Smooth muscle cell (in vitro differentiated cells): ENCODE data around the gene CCDC51. TPM values are rescaled to one million over a fixed set of nuclear protein-coding genes. Genes with fewer than 3 reads are reported as not detected.

Experiments used
- DNase-seq: peaks from one replicate; lab custom pipeline; 2025; ENCODE audit not compliant: unreplicated experiment; lab: John Stamatoyannopoulos, UW
- H2AFZ ChIP-seq: fragments of 200-600 bp; sonication (generic); 2 replicates; pipeline ENCODE4 v1.6.0; 2016; ENCODE audit warnings: antibody characterized with exemption, low read depth, mild to moderate bottlenecking
- H3F3A ChIP-seq: fragments of 200-600 bp; sonication (generic); 2 replicates; pipeline ENCODE4 v1.6.0; 2017; ENCODE audit warnings: antibody characterized with exemption, low read depth
- H3K27ac ChIP-seq: fragments of 200-600 bp; sonication (generic); 2 replicates; pipeline ENCODE4 v1.5.1; 2016; ENCODE audit warnings: low read depth, mild to moderate bottlenecking
- H3K27me3 ChIP-seq: fragments of 200-600 bp; sonication (generic); 2 replicates; pipeline ENCODE4 v1.6.1; 2016; ENCODE audit warnings: low read depth, mild to moderate bottlenecking
- H3K36me3 ChIP-seq: fragments of 200-600 bp; sonication (generic); 2 replicates; pipeline ENCODE4 v1.5.1; 2016; ENCODE audit warnings: low read depth
- H3K4me1 ChIP-seq: fragments of 200-600 bp; sonication (generic); 2 replicates; pipeline ENCODE4 v1.5.1; 2016; ENCODE audit warnings: low read depth
- H3K4me2 ChIP-seq: fragments of 200-600 bp; sonication (generic); 2 replicates; pipeline ENCODE4 v1.6.0; 2016; ENCODE audit warnings: mild to moderate bottlenecking
- H3K4me3 ChIP-seq: fragments of 200-600 bp; sonication (generic); 2 replicates; pipeline ENCODE4 v1.5.1; 2016; ENCODE audit warnings: mild to moderate bottlenecking
- H3K79me2 ChIP-seq: fragments of 200-600 bp; sonication (generic); 2 replicates; pipeline ENCODE4 v1.6.0; 2016; ENCODE audit warnings: low read depth, mild to moderate bottlenecking
- H3K9ac ChIP-seq: fragments of 200-600 bp; sonication (generic); 2 replicates; pipeline ENCODE4 v1.6.0; 2016; ENCODE audit warnings: low read depth
- H3K9me3 ChIP-seq: fragments of 200-600 bp; sonication (generic); replicated peaks from 2 replicates; pipeline ENCODE4 v1.5.1; 2016; ENCODE audit warnings: low read depth
- H4K20me1 ChIP-seq: fragments of 200-600 bp; sonication (generic); 2 replicates; pipeline ENCODE4 v1.6.0; 2016; ENCODE audit warnings: low read depth
- CTCF ChIP-seq: fragments of 200-600 bp; sonication (generic); IDR thresholded peaks from 2 replicates; pipeline ENCODE4 v1.5.1; 2017; ENCODE audit warnings: borderline replicate concordance, mild to moderate bottlenecking, antibody characterized with exemption; ENCODE audit not compliant: insufficient read depth, poor library complexity, severe bottlenecking
- WGBS: methylation state at CpG from one replicate; pipeline ENCODE4 v1.1.7; 2016; ENCODE audit warnings: low lambda C conversion rate; 5-methylcytosine and 5-hydroxymethylcytosine counted together
- polyA plus RNA-seq: library from polyadenylated mRNA; unstranded; fragments of >200 nt; fragmentation: Nextera tagmentation; extraction: Ambion mirVana; gene quantifications from 2 replicates; pipeline ENCODE4 v1.2.1, GENCODE V29; 2016
- total RNA-seq: library from RNA; depleted of rRNA; stranded (reverse); fragments of >200 nt; gene quantifications from 2 replicates; pipeline ENCODE4 v1.2.3, GENCODE V29; 2014

CCDC51 gene
- total and polyA plus RNA-seq, 2 experiments from 2014 or later = 9.0 to 18.3 TPM

DNA sequence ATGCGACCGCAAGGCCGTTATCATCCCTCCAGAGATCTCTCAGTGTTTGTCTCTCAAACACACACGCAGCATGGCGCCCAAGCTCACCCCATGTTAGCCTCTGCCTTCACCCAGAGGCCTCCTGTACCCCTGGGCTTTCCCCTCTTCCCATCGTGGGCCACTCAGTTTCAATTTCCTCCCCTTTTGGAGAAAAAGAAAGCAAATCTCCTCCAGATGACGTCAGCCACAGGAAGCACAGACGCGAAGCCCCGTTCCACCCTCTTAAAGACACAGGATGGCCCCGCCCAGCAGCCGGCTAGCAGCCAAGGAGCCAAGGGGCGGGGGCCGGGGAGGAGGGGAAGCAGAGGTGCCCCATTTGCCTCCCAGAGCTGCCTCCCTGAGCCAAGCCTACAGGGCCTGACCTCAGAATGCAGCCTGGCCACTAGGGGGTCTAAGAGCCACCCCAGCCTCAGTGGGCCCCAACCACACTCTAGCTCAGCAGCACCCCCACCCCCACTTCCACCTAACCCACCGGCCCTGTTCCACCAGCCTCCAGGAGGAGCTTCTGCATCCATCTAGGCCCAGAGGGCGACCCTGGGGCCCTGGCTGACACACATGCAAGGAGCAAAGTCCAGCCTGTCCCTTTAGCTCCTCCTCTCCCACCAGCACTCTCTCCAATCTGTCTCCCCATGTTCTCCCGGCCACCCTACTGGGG lies 33.2 kb upstream of the CCDC51 start:
- peak overlapping the region; percentile 90 for H3K4me2 ChIP-seq
- H3K36me3 ChIP-seq = no peaks in the 10 kb centered on the region
- peak overlapping the region; percentile 57 for H3K4me3 ChIP-seq
- H3K27ac ChIP-seq = peak overlapping the region; percentile 82
- 6% methylated on average over 17 of the region's 17 CpGs for whole genome bisulfite sequencing
- no peaks in the 10 kb centered on the region for H4K20me1 ChIP-seq
- DNase-seq = peak; percentile 61
- H3K9ac ChIP-seq = peak overlapping the region; percentile 83
- peak overlapping the region; percentile 40 for H2AFZ ChIP-seq
- peaks cover 31% of the 10 kb centered on the region for H3K4me1 ChIP-seq
- H3K27me3 ChIP-seq = no peaks in the 10 kb centered on the region
- peaks cover 29% of the 10 kb centered on the region for H3K79me2 ChIP-seq
- H3K9me3 ChIP-seq = no peaks in the 10 kb centered on the region
- peaks cover 7% of the 10 kb centered on the region for H3F3A ChIP-seq
- peak; percentile 30 for TF ChIP-seq CTCF

DNA sequence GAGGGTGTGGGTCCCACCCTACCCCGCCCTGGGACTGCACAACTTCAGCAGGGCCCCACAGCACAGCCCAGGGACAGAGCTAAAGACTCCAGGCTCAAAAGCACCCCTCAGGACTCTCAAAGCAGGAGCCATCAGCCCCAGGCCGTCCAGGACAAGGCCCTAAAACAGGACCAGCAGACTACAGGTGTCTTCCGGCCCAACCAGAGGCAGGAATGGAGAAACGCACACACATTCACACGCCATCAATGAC lies 32.7 kb upstream of the CCDC51 start:
- no peak for DNase-seq
- Histone ChIP-seq H3K4me3 (peak overlapping the region; percentile 57), H4K20me1 (no peaks in the 10 kb centered on the region), H3K4me2 (peak overlapping the region; percentile 90), H3K79me2 (peaks cover 34% of the 10 kb centered on the region), H3K27me3 (no peaks in the 10 kb centered on the region), H2AFZ (peak overlapping the region; percentile 40), H3F3A (peaks cover 11% of the 10 kb centered on the region), H3K9me3 (no peaks in the 10 kb centered on the region), H3K27ac (peak overlapping the region; percentile 82), H3K36me3 (no peaks in the 10 kb centered on the region), H3K4me1 (peaks cover 31% of the 10 kb centered on the region), H3K9ac (peak overlapping the region; percentile 83)
- WGBS = 4% methylated on average over 5 of the region's 5 CpGs
- no peak for TF ChIP-seq CTCF

GRCh38 chr3:48470286-48470685 lies 30.4 kb upstream of the CCDC51 start:
- Histone ChIP-seq H3K27ac (no peak overlapping the region), H3K27me3 (no peaks in the 10 kb centered on the region), H3F3A (peaks cover 17% of the 10 kb centered on the region), H3K4me3 (no peak overlapping the region), H3K36me3 (no peaks in the 10 kb centered on the region), H3K9me3 (no peaks in the 10 kb centered on the region), H3K9ac (no peak overlapping the region), H3K4me1 (peaks cover 40% of the 10 kb centered on the region), H3K4me2 (no peak overlapping the region), H4K20me1 (no peaks in the 10 kb centered on the region), H2AFZ (no peak overlapping the region), H3K79me2 (peaks cover 37% of the 10 kb centered on the region)
- DNase-seq = no peak
- no peak for TF ChIP-seq CTCF
- 73% methylated on average over 1 of the region's 1 CpG for WGBS
